Forelimb muscle (tissue), 1 donor: ENCODE measurements around the gene MAPRE3. TPM values are rescaled to one million over a fixed set of nuclear protein-coding genes. Genes with fewer than 3 reads are reported as not detected.
"Not testable (repeated sequence)": the region's sequence is repeated elsewhere in the genome, so short reads cannot be mapped to it uniquely, and the experiment has no call there.

ENCODE experiments used
- DNase-seq: peaks from one replicate; pipeline ENCODE4 v3.0.0-alpha.2; 2013; ENCODE audit warnings: low read depth
- polyA plus RNA-seq: library from polyadenylated mRNA; unstranded; fragments of 120-200 nt; gene quantifications from one replicate; pipeline ENCODE4 v1.2.1, GENCODE V29; 2013; ENCODE audit not compliant: insufficient read length

The MAPRE3 gene
- polyA plus RNA-seq, 1 donor = 28.0 TPM

- DNase-seq = no peak
Observed at GRCh38 chr2:27069961-27070618, 99.7 kb downstream of the MAPRE3 start.

- no peak for DNase-seq
Observed at GRCh38 chr2:27070653-27071276, 100.3 kb downstream of the MAPRE3 start.

GRCh38 chr2:27071277-27071989 is 101.0 kb downstream of the MAPRE3 start, which contains the start of gene OST4:
OST4 (minus strand) TSS chr2:27071654.
- DNase-seq = peak; percentile 77

- no peak for DNase-seq
Observed at GRCh38 chr2:27071990-27072830, 101.8 kb downstream of the MAPRE3 start.

- DNase-seq = no peak
Observed at GRCh38 chr2:27072920-27073319, 102.5 kb downstream of the MAPRE3 start.

- no peak for DNase-seq
Observed at GRCh38 chr2:27073782-27074181, 103.3 kb downstream of the MAPRE3 start.

- no peak for DNase-seq
Observed at GRCh38 chr2:27074738-27075565, 104.5 kb downstream of the MAPRE3 start.

- DNase-seq = not testable (repeated sequence)
Observed at GRCh38 chr2:27075566-27075871, 105.1 kb downstream of the MAPRE3 start.

GRCh38 chr2:27076323-27076722 is 105.9 kb downstream of the MAPRE3 start:
- no peak for DNase-seq

Other genes starting within 250 kb of the MAPRE3 start
- 9.0 TPM for gene SLC35F6, start 206.4 kb upstream of the MAPRE3 start, polyA plus RNA-seq
- gene CENPA, start 184.6 kb upstream of the MAPRE3 start, polyA plus RNA-seq = 3.5 TPM
- 19.1 TPM for gene DPYSL5, start 122.5 kb upstream of the MAPRE3 start, polyA plus RNA-seq
- 68.0 TPM for gene TMEM214, start 62.3 kb downstream of the MAPRE3 start, polyA plus RNA-seq
- 17.2 TPM for gene AGBL5, start 81.0 kb downstream of the MAPRE3 start, polyA plus RNA-seq
- 228 TPM for gene OST4, start 101.0 kb downstream of the MAPRE3 start, polyA plus RNA-seq
- gene EMILIN1, start 108.0 kb downstream of the MAPRE3 start, polyA plus RNA-seq = 61.4 TPM
- gene KHK, start 116.1 kb downstream of the MAPRE3 start, polyA plus RNA-seq = 1.9 TPM
- 1.0 TPM for gene CGREF1, start 148.5 kb downstream of the MAPRE3 start, polyA plus RNA-seq
- 0.49 TPM for gene ABHD1, start 153.2 kb downstream of the MAPRE3 start, polyA plus RNA-seq
- gene PREB, start 164.0 kb downstream of the MAPRE3 start, polyA plus RNA-seq = 35.4 TPM
- gene PRR30, start 168.8 kb downstream of the MAPRE3 start, polyA plus RNA-seq = not detected
- 0.49 TPM for gene TCF23, start 178.4 kb downstream of the MAPRE3 start, polyA plus RNA-seq
- gene ATRAID, start 241.4 kb downstream of the MAPRE3 start, polyA plus RNA-seq = 85.3 TPM
- 19.3 TPM for gene SLC5A6, start 241.6 kb downstream of the MAPRE3 start, polyA plus RNA-seq
- gene CAD, start 246.7 kb downstream of the MAPRE3 start, polyA plus RNA-seq = 26.9 TPM